OCI-LY3 (cell line): ENCODE measurements around the gene XPOT.

Experiments used
- EZH2phosphoT487 ChIP-seq: fragments of 200-600 bp; shearing (Covaris generic); IDR thresholded peaks from 2 replicates; pipeline ENCODE4 v1.6.1; 2018; ENCODE audit warnings: antibody characterized with exemption, mixed run types, low read depth
- TF ChIP-seq, protein P1 (sequence below): fragments of 200-600, 300-600 bp; sonication (generic); IDR thresholded peaks from 2 replicates; pipeline ENCODE4 v1.5.1; 2014; ENCODE audit warnings: antibody characterized with exemption, low read length, low read depth

DNA sequence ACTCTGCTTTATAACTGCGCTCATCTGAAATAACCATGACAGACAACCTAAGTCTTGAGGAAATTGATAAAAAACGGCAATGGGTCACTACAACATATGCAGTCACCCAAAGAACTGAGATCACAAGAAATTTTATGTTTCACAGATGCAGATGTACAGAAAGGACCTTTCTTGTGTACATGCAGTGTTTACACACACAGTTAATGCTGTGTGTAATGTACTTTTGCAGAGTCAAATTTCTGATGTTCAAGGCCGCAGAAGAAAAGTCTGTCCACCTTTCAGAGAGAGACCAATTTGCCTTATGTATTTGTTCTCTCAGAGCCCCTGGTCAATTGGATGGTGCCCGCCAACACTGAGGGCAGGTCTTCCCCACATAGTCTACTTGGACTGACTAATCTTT lies 24.8 kb downstream of the XPOT start:
- TF ChIP-seq, protein P1, sequence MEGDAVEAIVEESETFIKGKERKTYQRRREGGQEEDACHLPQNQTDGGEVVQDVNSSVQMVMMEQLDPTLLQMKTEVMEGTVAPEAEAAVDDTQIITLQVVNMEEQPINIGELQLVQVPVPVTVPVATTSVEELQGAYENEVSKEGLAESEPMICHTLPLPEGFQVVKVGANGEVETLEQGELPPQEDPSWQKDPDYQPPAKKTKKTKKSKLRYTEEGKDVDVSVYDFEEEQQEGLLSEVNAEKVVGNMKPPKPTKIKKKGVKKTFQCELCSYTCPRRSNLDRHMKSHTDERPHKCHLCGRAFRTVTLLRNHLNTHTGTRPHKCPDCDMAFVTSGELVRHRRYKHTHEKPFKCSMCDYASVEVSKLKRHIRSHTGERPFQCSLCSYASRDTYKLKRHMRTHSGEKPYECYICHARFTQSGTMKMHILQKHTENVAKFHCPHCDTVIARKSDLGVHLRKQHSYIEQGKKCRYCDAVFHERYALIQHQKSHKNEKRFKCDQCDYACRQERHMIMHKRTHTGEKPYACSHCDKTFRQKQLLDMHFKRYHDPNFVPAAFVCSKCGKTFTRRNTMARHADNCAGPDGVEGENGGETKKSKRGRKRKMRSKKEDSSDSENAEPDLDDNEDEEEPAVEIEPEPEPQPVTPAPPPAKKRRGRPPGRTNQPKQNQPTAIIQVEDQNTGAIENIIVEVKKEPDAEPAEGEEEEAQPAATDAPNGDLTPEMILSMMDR, result no peak
- TF ChIP-seq EZH2phosphoT487, result no peak
